PFSK-1 (cell line): ENCODE data around the gene NTN3.

Source experiments
- POLR2AphosphoS5 ChIP-seq: IDR thresholded peaks from 2 replicates; pipeline ENCODE4 v1.6.1; 2012; ENCODE audit warnings: low read depth, mild to moderate bottlenecking, control low read depth, low read length, moderate library complexity
- REST ChIP-seq, 2 experiments: IDR thresholded peaks; 2 replicates each; pipeline versions ENCODE4 v1.6.1 to v1.8.0; 2011 to 2012; ENCODE audit warnings: low read depth in 2 of 2, low read length in 2 of 2, control low read depth in 1 of 2, inconsistent platforms in 1 of 2, mild to moderate bottlenecking in 1 of 2, moderate library complexity in 1 of 2; ENCODE audit not compliant: insufficient read depth in 1 of 2
- TAF1 ChIP-seq: IDR thresholded peaks from 2 replicates; pipeline ENCODE4 v1.6.1; 2012; ENCODE audit warnings: low read length, control low read depth, borderline replicate concordance; ENCODE audit not compliant: insufficient read depth

GRCh38 chr16:2468233-2468724 lies 2.8 kb upstream of the NTN3 start:
- no peak for TF ChIP-seq TAF1
- no peak for TF ChIP-seq REST (IDR thresholded peaks at IDR 0.05; ENCODE audit: insufficient read depth in 1 of 2, low read depth in 2 of 2, low read length in 2 of 2)
- TF ChIP-seq POLR2AphosphoS5 = no peak
